ENCODE measurements around the gene FHDC1.

The FHDC1 gene

GRCh38 chr4:152936446-152937335 lies 568 bp downstream of the FHDC1 start:
- FAIRE-seq: no peak

- FAIRE-seq: no peak
Measured at GRCh38 chr4:152937336-152938236, 1.5 kb downstream of the FHDC1 start.

DNA sequence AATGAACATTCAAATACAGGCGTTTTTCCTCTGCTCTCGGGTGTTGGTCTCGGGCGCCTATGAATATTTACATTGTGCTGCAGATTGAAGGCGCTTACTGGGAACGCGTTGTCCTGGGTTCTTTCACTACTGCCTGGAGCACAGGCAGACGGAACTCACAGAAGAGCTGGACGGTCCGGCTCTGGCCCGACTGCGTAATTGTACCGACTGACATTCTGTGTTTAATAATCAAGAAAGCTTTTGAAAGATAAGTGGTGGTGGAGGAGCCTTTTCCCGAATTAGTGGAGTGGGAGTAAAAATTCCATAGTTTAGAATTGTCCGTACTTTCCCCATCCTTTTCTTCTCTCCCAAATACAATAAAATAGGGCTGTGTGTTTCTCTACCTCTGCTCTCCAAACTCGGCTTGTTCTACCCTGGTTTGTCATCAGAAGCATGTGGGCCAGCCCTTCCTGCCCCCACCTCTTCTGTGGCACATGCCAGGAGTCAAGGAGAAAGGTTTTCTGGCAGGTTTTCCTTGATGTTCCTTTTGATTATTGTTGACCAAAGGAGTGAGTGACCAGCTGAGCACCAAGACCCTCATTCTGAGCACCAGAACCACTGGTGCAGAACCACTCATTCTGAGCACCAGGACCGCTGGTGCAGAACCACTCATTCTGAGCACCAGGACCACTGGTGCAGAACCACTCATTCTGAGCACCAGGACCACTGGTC lies 2.3 kb downstream of the FHDC1 start:
- FAIRE-seq: no peak

DNA sequence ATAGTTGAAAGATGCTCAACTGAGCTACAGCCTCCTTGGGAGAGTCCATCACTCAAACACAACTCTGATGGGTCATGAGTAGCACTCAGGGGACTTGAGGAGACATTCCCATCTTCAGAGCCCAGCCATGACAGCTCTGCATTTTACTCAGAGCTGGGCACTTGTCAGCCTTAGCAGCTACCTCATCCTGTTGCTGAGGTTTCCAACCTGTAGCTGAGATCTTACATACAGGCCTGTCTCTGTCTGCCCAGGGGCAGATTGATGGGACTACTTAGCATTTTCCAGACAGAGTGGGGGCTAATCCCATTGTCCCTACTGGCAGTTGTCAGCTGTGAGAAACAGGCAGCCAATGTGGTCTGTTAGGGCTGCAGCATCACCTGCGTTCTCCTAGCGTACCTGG lies 3.5 kb downstream of the FHDC1 start:
- FAIRE-seq: no peak

DNA sequence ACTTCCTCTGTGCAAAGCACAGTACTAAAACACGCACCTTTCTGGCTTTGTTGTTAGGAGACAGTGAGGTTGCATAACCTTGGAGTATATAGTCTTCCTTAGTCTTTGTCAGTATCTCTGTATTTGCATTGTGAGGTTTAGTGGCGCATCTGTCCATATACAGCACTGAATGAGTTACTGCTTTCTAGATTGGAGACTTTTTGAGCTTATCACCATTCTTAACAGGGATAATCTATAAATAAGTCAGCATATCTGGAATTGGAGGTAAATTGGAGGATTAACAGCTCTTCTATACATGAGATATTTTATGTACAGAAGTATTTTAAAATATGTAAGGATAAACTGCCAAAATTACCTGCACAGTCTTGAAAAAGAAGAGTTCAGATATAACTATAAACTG lies 4.3 kb downstream of the FHDC1 start:
- FAIRE-seq: no peak

DNA sequence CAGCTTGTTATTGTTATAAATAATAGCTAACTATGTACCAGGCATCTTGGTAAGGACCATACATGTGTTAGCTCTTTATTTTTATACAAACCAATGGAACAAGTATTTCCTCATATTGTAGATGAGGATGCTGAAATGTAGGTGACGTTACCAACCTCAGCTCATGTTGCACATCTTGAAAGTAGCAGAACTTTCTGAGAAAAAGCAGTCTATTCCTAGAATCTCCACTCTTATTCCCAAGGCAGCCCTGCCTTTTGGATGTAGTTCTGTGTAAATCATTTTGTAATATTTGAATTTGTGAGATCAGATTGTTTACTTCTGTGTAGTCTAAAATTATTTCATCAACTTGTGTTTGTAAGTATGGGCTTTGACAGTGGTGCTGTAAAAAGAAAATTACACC lies 5.3 kb downstream of the FHDC1 start:
- no peak for FAIRE-seq

- FAIRE-seq: no peak
Measured at GRCh38 chr4:152942346-152942745, 6.2 kb downstream of the FHDC1 start.

- FAIRE-seq: no peak
Measured at GRCh38 chr4:152943672-152944071, 7.5 kb downstream of the FHDC1 start.

- no peak for FAIRE-seq
Measured at GRCh38 chr4:152944666-152945320, 8.7 kb downstream of the FHDC1 start.

- no peak for FAIRE-seq
Measured at GRCh38 chr4:152945639-152946038, 9.5 kb downstream of the FHDC1 start.

DNA sequence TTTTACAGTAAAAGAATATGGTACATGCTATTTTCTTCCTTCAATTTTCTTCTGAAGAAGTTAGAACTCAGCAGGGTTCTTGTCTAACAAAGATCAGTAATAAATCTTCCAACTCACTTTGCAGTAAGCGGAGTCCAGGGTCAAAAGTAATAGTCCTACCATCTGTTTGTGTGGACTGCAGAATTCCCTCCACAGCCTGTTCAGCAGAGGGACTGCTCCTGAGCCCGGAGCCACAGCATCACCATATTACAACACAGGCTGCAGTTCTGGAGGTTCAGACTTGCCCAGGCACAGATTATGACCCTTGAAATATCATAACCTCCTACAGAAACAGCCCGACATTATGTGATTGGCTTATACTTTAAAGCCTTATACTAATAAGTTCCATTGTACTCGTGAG lies 10.3 kb downstream of the FHDC1 start:
- FAIRE-seq: no peak

GRCh38 chr4:152947311-152947710 lies 11.2 kb downstream of the FHDC1 start:
- no peak for FAIRE-seq

- FAIRE-seq: no peak
Measured at GRCh38 chr4:152949930-152950329, 13.8 kb downstream of the FHDC1 start.

DNA sequence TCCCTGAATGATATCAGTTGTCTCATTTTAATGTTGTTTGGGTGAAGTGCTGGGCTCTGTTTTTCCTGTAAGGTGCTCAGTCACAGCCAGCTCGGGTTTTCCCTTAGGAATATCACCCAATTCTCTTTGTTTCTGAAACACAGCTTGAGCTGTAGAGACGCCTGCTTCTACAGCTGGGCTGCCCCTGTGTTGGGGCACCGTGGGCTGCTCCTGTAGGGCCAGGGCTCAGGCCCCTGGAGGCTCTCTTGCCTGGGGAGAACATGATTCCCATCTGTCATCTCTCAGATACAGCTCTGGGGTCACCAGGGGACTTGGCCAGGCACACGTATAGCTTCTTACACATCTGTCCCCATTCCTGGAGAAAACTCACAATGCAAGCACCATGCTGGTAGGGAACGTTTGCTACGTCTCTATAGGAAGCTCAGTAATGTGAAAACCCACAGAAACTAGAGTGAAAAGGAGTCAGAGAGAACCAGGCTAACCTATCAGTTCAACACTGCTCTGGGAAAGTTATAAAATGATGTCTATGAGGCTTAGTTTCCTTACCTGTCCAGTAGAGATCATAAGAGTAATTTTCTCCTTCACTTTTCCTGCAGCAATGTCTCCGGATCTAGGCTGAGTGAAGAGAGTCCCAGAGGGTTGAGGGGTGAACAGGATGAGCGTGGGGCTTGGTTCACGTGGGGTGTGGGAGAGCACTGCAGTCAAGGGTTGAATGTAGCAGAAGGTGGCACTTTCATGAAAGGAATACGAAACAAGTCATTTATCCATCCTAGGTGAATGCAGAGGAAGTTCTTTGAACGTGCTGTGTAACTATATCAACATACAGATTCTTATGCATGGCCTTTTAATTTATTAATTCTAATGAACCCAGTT lies 14.5 kb downstream of the FHDC1 start:
- FAIRE-seq: no peak

DNA sequence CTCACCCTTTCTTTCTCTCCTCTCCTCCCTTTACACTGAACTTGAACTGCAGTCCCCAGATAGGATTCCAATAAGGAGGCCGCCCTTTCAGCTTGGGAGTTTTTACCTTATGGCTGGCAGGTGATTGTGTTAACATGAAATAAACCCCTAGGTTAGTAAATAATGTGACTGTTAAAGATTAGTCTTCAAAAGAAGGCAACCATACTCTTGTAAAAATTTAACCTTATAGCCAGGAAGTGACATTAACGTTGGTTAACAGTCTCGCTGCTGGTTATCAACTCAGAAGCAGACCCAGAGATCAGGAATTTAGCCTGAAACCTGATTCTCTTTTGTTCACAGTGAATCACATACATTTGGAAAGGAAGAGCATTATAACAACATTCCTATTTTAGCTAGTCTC lies 15.2 kb downstream of the FHDC1 start:
- no peak for FAIRE-seq

DNA sequence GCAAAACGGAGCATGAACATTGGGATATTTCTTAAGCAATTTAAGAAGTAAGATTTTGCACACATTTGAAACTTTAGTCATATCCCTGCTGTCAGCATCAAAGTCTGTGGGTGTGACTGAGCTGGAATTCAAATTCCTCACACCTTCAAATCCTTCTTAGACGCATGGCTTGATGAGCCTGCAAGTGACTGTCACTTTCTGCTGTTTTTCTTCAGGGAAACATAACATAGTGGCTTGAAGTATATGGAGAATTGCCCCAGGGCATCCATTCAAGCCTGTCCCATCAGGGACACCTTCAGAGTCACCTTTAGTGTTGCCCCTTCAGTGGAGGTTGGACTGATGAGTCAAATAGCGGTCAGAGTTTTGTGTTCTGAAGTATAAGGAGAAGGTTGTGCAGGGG lies 17.4 kb downstream of the FHDC1 start:
- no peak for FAIRE-seq

- FAIRE-seq: no peak
Measured at GRCh38 chr4:152954741-152955140, 18.6 kb downstream of the FHDC1 start.

DNA sequence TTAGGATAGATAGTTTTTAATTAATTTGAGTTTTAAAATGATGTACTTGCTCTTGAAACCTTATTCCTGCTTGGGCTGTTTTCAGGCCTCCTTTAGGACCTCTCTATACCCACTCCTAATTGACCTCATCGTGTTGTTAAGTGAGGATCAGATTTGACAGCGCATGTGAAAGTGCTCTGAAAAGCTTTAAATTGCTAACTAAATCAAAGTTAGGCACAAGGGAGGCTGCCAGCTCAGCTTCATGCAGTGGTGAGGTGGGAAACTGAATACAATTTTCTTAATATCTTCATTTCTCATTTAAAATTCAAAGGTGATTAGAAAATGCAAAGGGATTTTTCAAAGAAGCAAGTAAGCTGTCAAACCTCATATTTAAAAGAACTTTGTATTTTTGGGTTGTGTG lies 20.0 kb downstream of the FHDC1 start:
- no peak for FAIRE-seq

DNA sequence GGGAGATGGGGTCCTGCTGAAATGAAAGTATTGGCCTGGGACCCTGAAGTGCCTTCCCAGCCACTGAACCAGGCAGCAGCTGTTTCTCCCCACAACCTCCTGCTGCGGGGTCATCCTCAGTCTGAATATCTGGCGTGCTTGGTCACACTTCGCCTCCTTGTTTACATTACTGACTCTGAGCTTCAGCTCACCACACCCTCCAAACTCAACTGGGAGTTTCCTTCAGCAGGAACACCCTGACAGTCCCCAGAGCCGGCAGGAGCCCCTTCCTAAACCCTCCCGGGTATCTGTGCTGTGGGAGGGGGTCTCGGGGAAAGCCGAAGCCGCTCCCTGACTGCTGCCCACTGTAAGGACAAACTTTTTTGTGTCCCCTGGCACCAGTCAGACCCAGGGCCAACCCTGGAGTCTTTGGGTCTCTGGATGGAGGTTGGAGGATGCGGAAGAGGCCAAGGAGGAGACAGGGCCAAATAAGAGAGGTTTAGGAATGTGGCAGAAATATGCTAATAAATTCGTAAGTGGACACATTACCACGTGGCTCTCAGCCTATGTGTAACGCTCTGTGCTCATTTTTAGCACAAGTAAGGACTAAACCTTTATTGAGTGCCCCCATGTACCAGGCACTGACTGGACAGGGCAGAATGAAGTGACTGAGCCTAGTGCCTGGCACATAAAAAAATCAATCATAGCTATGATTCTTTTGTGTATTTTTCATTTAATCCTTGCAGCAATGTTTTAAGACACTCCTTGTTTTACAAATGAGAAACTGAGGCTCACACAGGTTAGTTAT lies 20.7 kb downstream of the FHDC1 start:
- FAIRE-seq: no peak

GRCh38 chr4:152957437-152958171 lies 21.5 kb downstream of the FHDC1 start:
- no peak for FAIRE-seq

Measured in islet of Langerhans (tissue), 1 donor.